Activated CD4-positive, CD25-positive, alpha-beta regulatory T cell treated with anti-CD3 and anti-CD28 coated beads, Interleukin-2, amount 50 U/mL, for 16 hours (primary cell): ENCODE results near the gene IL17RD.
"Not testable (repeated sequence)": the region's sequence is repeated elsewhere in the genome, so short reads cannot be mapped to it uniquely, and the experiment has no call there.

Source experiments
- DNase-seq: peaks from one replicate; pipeline ENCODE4 v3.0.0-alpha.2; 2020; ENCODE audit warnings: low read depth, low spot score

The IL17RD gene

DNA sequence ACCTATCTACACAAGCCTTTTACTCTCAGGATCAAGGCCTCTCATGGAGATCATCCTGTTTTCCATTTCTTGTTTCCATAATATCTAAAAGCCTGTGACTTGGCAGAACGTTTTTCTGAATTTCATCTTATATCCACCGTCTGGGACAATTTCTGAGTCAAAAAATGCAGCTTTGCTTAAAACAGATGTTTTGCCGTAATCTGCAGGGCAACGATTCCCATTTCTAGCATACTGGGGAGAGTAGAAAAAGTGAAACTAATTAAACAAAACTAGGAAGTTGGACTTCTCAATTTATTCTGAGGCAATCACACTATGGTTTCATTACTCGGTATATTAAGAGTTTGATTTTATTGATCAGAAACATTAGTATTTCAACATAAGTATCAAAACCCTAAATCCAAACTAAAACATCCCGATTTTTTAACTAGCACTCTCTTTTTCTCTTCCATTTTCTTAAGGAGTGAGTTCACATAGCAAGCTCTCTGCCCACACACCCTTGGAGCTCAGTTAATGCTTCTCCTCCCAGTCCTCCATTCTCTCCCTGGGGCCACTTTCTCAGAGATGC, 71.1 kb downstream of the IL17RD start:
- DNase-seq: no peak

DNA sequence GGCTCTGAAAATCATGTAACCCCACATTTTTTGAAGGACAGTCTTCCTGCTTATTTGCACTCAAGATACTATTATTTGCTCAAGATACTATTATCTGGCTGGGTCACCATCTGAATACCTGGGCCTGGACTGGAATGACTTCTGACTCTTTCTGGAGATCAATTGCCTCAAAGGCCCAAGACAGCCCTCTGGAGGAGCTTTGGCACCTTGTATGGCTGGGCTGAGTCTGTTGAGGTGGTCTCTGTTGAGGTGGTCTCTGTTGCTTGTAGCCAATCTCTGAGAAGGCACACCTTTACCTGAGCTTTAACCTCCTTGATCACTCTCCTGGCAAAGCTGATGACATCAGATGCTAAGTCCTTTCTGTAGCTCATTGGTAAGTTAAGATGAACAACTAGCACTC, 71.7 kb downstream of the IL17RD start:
- no peak for DNase-seq

DNA sequence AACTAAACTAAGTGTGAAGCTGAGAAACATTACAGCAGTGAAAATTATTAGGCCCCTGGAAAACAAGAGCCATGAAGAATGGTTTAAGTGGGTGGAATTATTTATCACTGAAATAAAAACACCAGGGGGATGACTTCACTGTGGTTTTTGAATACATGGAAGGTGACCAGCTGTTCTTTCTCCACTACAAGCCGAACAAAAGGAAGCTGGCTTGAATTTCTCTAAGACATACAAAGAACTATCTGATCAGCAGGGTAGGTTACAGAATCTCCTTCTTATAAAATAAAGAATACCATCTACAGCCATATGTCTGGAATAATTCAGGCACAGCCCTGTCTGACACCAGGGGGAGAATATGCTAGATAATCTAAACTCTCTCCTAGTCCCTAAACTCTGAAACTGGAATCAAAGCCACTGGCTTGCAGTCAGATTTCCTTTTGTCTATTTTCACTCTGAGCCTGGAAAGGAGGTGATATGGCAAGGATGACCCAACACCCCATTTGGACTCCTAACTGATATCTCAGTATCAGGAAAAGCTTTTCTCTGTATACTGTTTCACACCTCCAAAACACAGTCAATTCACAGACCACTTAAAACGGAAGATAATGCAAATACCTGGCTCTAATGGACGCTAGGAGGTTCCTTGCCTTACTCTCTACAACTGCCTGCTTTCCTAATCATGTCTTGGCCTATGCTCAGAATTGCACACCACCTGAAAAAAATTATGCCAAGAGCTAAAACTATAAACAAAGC, 73.5 kb downstream of the IL17RD start:
- no peak for DNase-seq

DNA sequence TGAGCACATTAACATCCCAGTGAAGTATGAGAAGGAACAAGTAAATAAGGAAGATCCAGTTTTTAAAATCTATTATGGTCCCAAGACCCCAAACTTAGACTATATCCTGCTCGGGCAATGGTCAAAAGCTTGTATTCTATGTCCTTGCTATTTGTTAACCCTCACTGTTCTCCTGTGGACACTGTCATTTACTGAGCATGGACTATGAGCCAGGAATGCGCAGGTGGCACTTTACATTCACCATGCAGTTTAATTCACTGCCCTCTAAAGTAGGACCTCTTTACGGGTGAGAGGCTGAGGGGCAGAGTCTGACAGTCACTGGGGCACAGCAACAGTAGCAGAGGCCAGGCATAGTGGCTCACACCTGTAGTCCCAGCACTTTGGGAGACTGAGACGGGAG, 76.1 kb downstream of the IL17RD start:
- DNase-seq: no peak

DNA sequence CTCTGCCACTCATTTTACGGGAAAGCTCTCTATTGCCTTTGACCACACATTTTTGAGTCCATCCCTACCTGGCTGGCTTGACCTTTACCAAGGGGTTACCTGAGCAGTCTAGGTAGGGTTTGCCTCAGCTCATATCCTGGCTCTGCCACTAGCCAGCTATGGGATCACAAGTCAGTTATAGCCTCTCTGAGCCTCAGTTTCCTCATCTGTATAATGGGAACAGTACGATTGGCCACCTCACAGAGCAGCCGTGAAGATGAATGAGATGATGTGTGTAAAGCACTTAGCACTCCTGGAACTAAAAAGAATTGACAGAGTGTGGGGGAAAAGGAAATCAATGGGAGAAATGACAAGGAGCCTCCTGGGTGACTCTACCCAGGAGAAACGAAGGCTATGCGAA, 76.7 kb downstream of the IL17RD start:
- DNase-seq: no peak

DNA sequence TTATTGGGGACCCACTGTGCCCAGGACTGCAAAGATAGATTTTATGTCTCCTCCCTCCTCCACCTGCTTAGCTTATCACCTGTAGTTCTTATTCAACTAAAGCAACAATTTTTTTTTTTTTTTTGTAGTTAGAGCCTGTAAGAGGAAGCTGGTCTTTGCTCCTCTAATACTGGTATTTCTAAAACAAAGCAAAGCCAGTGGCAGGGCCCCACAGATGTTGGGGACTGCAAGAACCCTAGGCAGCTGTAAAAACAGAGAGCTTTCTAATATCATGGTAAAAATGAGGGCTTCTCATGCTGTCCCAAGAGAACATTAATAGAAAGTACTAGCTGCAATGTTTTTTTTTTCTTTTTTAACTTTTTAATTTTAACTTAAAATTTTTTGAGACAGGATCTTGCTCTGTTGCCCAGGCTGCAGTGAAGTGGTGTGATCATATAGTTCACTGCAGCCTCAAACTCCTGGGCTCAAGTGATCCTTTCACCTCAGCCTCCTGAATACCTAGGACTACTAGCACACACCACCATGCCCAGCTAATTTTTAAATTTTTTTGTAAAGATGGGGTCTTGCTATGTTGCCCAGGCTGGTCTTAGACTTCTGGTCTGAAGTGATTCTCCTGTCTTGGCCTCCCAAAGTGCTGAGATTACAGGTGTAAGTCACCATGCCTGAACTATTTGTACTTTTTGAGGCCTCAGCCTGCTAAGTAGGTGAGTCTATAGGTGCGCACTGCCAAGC, 77.6 kb downstream of the IL17RD start:
- no peak for DNase-seq

DNA sequence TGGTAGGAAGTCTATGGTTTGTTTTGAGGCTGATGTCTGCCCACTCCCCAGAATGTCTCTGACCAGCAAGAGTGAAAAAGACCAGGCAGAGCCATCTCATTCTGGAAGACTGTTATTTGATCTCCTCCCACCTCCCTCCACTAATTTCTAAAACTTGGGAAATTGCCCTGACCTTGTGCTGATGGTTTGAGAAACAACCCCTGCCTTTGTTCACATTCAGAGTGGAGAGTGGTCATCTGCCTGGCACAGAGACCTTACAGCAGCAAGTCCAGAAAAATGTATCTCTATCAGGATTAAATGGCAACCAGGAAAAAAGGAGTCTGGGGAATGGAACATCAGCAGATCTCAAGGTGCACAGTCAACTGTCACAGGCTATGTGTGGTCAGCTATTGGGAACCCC, 79.0 kb downstream of the IL17RD start:
- DNase-seq: no peak

DNA sequence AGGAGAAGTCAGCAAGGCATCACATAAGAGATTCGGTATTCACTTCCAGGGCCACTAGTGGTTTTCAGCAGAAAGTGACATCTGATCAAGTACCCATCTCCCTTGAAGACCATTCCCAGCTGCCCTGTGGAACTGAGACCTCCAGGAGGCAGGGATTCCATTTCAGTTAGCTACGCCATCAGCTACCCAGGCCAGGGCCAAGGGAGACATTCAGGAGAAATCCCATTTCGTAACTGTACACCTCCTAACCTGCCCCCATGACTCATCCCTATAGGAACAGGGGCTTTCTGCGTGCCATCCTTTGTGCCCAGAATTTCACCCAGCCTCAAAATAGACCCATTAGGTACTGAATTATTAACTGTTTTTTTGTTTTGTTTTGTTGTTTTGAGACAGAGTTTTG, 79.9 kb downstream of the IL17RD start:
- no peak for DNase-seq

DNA sequence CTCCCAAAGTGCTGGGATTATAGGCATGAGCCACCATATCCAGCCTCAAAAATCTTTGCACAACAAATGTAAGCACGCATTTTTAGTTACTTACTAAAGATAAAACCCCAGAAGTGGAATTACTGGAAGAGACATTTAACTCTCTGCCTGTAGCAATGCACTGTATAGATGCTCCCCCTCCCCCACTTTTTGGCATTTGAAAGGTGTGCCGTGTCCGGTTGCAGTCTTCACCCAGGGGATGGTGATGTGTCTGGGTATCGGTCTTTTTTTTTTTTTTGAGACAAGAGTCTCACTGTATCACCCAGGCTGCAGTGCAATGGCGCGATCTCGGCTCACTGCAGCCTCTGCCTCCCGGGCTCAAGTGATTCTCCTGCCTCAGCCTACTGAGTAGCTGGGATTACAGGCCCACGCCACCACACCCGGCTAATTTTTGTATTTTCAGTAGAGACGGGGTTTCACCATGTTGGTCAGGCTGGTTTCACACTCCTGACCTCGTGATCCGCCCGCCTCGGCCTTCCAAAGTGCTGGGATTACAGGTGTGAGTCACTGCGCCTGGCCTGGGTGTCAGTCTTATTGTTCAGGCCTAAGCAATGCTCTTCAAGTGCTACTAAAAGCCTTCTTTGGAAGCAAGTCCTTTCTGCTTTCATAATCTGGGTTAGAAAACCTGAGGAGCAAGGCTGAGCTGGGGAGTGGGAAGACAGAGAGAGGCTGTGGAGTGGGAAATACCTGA, 81.7 kb downstream of the IL17RD start:
- DNase-seq: not testable (repeated sequence)

DNA sequence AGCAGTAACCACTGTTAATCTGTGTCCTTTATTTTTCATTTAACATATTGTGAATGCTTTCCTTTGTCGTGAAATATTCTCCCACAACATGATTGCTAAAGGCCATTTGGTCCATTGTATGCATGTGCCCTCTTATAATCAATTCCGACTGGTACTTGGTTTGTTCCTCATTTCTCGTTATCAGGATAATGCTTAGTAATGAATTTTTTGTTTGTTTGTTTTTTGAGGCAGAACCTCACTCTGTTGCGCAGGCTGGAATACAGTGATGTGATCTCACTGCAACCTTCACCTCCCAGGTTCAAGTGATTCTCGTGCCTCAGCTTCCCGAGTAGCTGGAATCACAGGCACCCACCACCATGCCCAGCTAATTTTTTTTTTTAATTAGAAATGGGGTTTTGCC, 82.7 kb downstream of the IL17RD start:
- DNase-seq: no peak

DNA sequence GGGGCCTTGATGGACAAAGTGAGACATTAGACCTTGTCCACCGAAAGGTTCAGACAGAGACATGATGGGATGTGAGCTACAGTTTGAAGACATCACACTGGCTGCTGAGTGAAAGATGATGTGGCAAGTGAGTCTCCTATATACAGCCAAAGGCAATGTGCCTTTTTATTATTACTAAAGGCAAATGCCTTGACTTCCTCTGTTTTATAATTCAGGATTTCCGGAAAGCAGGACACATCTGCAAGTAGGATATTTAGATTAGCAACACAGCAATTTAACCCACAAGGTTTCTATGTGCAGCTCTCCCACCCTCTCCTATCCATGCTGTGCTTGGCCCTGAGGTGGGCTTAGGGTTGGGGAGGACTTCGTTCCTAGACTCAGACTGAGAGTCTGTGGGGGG, 84.0 kb downstream of the IL17RD start:
- no peak for DNase-seq

DNA sequence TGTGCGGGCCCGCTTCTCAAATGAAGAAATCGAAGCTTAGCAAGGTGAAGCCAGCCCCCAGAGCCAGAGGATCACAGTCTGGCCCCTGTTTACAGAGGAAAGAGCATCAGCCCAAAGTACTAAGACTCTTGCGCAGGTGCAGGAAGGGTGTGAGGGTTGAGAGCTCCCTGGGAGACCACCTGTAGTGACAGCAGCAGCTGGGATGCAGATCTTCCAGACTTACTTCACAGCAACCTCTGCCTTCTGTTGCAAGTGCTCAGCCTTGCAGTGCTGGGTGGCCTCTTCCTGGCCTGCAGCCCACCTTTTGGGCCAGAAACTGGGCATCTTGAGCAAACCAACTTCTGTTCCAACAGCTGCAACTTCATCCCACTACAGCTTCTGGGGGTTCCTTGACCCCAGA, 85.0 kb downstream of the IL17RD start:
- no peak for DNase-seq

DNA sequence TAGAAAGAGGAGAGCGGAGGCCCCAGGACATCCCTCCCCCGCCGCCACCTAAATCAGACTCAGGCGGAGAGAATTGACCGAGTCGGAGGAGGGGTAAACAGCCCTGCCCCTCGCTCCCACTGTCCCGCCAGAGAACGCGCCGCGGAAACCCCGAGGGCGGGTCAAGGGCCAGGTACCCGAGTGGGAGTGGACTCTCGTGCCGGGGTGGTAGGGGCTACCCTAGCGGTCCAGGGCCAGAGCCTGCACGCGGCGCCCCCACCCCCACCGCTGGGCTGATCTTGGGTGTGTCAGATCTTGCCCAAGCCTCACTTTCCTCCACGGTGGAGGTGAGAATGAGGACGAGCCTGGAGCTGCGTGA, 85.7 kb downstream of the IL17RD start:
- no peak for DNase-seq

DNA sequence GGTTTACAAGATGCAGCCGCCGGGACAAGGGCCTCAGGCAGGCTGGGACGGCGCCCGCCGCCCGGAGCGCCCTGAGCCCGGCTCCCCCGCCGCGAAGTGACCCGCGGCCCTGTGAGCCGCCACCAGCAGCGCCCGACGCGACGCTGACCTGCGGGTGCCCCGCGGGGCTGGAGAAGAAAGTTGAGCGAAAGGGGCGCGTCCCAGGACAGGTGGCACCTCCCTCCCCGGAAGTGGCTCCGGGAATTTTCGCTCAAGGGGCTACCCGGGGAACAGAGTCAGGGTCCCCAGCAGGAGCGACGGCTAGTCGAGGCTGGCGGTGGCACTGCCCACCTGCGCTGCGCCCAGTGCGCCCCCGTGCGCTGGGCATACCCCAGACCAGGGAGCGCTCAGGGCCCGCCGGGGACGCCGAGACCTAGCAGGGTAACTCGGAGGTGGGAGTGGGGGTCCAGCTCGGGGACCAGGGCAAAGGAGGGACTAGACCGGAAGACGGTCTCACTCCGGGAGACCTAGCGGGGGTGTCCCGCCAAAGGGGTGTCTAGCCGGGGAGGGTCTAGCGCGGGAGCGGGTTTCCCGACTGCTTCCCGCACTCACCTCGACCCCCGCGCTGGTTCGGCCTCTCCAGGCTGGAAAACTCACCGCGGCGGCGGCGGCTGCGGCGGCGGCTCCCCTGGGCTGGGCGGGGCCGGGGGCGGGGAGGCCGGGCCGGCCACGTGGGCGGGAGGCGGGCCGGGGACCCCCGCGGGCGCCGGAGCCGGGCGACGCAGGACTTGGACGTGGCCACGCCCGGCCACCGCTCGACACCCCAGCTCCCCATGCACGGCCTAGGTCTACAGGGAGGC, 86.3 kb downstream of the IL17RD start:
- DNase-seq: no peak

DNA sequence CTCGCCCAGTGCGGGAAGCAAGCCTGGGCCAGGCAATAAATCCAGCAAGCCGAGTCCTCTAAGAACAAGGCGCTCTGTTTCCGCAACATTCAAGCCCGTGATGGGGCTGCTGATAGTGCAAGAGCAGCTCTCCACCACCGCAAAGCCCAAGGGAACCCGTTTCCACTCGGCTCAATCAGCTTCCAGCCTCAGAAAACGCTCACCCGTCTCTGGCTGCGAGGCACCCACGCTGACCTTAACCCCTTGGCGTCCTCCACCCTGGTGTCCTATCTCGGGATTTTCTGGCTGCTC, 86.9 kb downstream of the IL17RD start:
- DNase-seq: no peak

DNA sequence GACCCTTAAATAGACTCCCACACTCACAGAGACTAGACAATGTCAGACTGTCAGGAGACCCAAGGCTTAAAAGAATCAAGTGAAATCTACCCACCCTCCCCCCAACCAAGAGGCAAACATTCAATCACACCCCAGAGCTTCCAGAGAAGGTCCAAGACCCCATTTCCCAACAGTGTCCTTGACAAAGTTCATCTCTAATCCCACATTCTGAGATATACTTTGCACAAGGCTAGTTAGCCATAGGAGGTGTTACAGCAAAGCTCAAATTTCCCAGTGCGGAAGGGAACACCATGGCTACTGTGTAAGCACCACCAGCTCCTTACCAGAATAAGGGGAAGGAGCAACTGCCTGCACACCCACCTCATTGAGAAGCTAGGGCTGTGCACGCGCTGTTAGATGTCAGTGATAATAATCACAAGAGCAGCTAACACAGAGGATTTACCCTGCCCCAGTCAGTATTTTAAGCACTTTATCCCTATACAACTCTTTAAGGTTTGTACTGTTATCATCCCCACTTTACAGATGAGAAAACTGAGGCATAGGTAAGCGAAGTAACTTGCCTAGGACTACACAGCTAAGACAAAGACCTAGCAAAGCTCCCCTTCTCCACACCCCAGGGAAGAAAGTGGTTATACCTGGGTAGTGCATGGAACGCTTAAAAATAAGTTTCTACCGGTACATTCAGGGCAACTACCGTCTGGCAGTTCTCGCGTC, 87.4 kb downstream of the IL17RD start:
- DNase-seq: no peak

DNA sequence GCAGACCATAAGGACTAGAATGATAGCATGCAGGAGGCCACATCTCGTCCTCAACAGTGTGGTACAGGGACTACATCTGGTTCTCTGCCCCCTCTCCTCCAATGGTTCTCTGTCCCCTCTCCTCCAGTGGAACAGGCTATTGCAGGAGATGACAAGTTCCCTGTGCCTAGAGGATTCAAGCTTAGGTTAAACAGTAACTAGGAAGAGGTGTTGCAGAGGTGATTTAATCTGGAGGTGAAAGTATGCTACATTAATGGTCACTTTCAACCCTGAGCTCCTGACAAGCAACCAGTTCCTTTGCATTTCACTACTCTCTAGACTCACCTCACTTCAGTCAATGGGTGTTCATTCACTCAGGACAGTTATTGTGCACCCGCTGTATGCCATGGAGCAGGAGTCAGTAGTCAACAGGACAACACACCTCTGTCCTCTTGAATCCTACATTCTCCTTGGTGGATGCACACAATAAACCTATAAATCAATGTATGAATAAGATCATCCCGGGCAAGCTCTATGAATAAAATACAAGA, 88.7 kb downstream of the IL17RD start:
- no peak for DNase-seq

DNA sequence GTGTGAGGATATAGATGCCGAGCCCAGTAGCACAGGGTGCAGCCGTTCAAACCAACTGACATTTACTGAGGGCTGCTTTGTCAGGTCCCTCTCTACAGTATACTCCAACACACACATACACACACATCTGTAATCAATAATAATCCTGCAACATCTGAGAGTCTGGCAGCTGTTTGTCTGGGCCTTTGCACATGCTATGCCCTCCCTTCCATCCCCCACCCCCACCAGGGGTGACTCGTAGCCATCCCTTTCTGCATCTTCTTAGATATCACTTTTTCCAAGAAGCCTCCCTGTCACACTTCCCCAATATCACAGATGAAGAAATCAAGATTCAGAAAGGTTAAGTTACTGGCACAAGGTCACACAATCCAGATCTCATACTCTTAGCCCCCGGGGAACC, 91.0 kb downstream of the IL17RD start:
- DNase-seq: no peak

DNA sequence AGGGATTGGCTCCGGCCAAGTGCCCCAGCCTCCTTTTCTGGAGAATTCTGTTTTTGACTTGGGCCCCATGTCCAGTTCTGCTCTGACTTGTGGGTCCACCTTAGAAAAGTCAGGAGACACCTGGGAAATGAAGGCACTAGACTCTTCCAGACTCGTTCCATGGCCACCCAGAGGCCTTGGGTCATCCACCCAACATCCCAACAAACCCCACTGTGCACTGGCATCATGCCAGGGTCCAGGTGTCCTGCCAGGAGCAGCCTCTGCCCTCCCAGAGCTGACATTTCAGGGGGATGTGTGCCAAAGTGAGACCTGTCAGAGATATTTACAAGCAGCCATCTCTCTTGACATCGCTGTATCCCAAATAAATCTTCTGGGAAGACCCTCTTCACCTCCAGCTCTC, 91.5 kb downstream of the IL17RD start:
- DNase-seq: no peak

DNA sequence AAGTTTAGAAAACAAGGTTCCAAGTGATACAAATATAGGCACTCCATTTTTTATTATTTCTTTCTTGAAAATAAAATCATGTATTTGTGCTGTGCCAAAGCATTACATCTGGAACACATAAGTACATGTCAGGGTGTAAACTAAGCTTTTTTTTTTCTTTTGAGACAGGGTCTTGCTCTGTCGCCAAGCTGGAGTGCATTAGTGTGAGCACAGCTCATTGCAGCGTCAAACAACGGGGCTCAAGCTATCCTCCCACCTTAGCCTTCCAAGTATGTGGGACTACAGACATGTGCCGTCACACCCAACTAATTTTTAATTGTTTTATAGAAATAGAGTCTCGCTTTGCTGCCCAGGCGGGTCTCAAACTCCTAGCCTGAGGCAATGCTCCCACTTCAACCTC, 95.7 kb downstream of the IL17RD start:
- no peak for DNase-seq
